C4-2B (cell line): ENCODE measurements around the gene PELI2.

Experiments used
- ZFX ChIP-seq: fragments of 450-650 bp; IDR thresholded peaks from 2 replicates; pipeline ENCODE4 v1.6.1; 2017
- TF ChIP-seq, protein P1 (sequence below): fragments of 450-650 bp; conservative IDR thresholded peaks from 2 replicates; pipeline ENCODE4 v1.5.1; 2017; ENCODE audit warnings: mild to moderate bottlenecking

GRCh38 chr14:56117765-56118610 is at the start of gene PELI2:
- TF ChIP-seq, protein P1, sequence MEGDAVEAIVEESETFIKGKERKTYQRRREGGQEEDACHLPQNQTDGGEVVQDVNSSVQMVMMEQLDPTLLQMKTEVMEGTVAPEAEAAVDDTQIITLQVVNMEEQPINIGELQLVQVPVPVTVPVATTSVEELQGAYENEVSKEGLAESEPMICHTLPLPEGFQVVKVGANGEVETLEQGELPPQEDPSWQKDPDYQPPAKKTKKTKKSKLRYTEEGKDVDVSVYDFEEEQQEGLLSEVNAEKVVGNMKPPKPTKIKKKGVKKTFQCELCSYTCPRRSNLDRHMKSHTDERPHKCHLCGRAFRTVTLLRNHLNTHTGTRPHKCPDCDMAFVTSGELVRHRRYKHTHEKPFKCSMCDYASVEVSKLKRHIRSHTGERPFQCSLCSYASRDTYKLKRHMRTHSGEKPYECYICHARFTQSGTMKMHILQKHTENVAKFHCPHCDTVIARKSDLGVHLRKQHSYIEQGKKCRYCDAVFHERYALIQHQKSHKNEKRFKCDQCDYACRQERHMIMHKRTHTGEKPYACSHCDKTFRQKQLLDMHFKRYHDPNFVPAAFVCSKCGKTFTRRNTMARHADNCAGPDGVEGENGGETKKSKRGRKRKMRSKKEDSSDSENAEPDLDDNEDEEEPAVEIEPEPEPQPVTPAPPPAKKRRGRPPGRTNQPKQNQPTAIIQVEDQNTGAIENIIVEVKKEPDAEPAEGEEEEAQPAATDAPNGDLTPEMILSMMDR, result peak; percentile 21; the same call in 1 of the 2 replicates
- TF ChIP-seq ZFX, result no peak
